Measurements from ENCODE around the gene ENTPD6.

DNA sequence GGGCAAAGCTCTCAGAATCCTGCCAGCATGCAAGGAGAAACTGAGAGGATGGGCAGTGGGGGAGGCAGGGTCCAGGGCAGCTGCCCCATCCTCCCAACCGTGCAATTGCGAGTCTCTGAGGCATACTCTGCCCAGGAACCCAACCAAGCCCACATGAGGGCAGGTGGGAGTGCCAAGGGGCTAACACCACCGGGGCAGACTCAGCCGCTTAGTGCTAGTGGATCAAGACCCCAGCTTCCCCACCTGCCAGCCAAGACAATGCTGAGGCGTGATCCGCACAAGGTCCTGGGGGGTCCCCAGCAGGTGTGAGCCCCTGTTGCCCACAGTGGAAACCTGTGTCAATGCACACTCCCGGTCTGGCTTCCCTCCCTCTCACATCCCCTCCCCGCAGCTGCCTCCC lies 48.5 kb upstream of the ENTPD6 start:
- no peak for TF ChIP-seq SUZ12 (IDR thresholded peaks at IDR 0.05; ENCODE audit: extremely low read depth, insufficient read depth, insufficient read length)
- no peak for TF ChIP-seq YY1 (IDR thresholded peaks at IDR 0.05; ENCODE audit: insufficient read depth, insufficient read length)
- no peak for TF ChIP-seq ZNF274 (IDR thresholded peaks at IDR 0.05; ENCODE audit: low read depth, low read length)
